ENCODE data around the gene LAMP1.
"Not testable (repeated sequence)": the region's sequence is repeated elsewhere in the genome, so short reads cannot be mapped to it uniquely, and the experiment has no call there.

The LAMP1 gene

DNA sequence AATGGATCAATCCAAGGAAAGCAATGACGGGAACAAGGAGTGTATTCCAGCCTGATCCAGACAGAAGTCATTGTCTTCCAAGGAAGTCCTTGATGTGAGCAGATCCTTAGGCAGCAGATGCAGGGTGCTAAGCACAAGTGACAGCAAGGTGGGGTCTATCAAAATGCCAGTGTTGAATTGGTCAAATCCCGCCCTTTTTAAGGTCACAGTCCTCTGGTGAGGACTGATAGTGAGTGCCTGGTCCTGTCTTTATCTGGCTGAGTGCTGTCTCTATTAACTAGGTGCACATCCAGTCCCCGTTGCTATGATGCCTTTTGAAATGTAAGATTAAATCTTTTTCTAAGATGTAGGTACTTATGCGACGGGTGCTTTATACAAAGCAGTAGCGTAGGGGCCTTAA, 1.3 kb upstream of the LAMP1 start:
- no peak for DNase-seq (ENCODE audit: low read depth in 1 of 2, low spot score in 1 of 2)

DNA sequence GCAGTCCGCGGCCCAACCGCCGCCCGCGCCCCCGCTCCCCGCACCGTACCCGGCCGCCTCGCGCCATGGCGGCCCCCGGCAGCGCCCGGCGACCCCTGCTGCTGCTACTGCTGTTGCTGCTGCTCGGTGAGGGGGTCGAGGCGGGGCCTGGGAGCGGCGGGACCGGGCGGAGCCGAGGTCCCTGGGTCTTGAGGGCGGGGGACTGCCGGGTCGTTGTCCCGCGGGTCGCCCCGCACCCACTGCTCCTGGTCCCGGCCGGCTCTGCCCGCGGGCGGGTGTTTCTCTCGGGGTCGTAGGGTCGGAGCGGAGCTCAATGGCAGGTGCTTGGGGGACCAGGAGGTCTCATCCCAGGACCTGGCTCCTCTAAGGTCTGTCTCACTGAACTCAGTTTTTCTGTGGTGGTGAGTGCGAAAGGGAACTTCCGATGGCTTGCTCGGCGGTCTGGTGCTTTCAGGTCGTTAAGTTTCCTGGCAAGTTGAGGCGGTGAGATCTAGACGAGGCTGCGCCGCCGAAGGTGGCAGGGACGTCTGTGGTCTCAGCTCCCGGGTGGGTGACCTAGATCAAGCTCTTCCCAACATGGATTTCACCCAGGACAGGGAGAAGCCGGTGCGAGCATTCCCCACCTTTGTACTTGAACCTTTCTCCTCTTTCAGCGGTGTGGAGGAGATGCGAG, 467 bp downstream of the LAMP1 start:
- peak; percentile 16 to 35 for DNase-seq (ENCODE audit: low read depth in 1 of 2, low spot score in 1 of 2)

DNA sequence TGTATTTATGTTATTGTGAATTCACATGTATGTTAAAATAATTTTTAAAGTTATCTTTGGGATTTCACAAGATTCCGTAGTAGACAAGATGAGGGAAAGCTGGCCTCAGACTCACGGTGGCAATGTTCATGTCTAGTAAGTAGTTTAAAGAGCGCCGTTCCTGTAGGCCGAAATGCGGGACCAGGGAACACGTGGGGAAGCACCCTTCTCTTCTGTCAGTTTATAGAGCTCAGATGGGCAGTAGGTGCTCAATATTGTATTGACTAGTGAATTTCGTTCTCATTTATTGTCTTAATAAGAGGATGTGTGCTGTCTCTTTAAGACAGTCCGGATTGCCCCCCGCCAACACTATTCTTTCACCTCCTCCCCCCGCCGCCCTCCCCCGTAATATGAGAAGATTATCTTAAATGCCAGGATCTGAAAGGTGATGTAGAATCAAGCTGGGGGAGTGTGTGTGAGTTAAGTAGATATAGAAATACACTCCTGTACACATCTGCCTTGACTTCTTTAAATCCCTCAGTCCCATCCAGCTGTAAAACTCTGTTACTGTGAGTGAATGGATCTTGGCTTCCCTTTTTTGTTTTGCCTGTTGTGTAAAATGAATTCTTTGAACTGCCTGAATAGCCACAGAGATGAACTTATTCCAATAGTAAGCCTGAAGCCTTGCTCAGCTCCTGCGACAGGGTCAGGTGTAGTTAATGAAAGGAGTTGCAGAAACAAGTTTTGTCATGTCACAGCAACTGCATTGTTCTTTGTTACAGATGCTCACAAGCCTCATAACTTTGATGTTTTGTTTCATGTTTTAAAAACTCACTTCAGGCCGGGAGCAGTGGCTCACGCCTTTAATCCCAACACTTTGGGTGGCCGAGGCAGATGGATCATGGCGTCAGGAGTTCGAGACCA, 1.3 kb downstream of the LAMP1 start:
- no peak for DNase-seq (ENCODE audit: low read depth in 1 of 2, low spot score in 1 of 2)

DNA sequence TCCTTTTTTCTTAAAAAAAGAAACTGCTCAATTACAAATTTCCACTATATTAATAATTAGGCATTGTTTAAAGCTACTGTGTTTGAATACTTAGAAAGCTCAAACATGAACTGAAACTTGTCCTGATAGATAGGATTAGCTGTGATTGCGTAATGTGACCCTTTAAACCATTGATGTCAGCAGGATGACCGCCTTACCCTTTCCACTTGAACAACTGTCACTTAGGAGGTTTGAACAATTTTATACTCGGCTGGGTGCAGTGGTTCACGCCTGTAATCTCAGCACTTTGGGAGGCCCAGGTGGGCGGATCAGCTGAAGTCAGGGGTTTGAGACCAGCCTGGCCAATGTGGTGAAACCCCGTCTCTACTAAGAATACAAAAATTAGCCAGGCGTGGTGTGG, 2.9 kb downstream of the LAMP1 start:
- no peak for DNase-seq (ENCODE audit: low read depth in 1 of 2, low spot score in 1 of 2)

DNA sequence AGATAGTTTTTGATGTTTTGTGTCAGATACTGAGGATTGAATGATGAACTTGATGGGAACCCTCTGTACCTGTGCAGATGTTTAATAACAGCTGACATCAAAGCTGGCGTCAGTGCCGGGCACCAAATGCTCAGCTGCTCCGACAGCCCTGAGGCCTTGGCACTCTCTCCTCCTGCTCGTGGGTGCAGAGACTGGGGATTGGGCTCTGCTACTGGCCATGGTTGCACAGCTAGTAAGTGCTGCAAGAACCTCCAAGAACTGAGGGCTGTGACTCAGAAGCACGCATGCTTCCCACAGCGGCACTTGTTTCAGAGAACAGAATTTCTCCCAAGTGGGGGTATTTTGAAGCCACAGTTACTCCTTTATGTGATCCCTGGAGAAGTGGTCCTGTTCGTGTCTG, 5.9 kb downstream of the LAMP1 start:
- DNase-seq (ENCODE audit: low read depth in 1 of 2, low spot score in 1 of 2), result no peak

DNA sequence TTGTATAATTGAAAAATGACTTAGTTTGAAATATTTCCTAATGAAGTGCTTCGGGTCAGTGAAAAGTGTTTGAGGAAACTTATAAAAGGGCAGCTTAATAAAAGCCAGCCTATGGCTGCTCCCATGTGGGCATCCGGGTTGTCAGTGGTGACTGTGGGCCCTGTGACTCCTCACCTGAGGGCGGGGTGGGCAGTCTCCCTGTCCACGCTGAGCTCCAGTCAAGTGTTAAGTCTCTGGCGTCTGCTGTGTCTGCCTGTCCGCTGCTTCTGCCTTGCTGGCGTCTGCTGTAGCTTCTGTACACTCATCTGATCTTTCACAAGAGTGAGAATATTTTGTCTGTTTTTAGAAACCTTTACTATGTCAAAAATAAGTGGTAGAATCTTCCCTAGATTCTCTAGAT, 7.1 kb downstream of the LAMP1 start:
- DNase-seq (ENCODE audit: low read depth in 1 of 2, low spot score in 1 of 2), result no peak

DNA sequence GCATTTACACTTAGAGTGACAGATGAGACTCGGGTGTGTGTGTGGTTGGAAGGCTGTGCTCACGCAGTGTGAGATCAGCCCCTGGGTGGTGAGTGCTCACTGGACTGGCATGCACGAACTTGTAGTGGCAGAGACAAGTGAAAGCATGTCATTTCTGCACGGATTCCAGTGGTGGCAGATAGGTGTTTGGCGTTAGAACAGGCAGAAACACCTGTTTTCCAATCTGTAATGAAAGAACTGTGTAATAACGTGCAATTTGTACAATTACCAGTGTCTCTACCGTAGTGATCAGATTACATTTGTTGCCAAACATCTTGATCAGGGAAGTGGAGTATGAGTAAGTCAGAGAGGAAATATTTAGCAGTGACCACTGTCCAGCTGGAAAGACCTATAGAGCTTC, 8.2 kb downstream of the LAMP1 start:
- no peak for DNase-seq (ENCODE audit: low read depth in 1 of 2, low spot score in 1 of 2)

DNA sequence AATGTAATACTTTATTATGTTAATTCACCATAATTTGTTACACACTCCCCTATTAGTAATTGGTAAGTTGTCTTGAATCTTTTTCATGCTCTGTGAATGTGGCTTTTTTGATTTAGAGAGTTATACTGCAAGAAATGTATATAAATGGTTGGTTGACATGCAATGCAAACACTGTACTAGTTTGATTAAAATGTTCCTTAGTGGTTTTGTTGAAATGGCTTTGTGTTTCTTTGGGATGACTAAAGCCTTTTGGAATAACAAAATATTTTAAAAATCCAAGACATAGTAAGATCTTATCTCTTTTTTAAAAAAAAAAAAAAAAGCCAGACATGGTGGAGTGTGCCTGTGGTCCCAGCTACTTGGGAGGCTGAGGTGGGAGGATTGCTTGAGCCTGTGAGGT, 10.5 kb downstream of the LAMP1 start:
- DNase-seq (ENCODE audit: low read depth in 1 of 2, low spot score in 1 of 2), result no peak

DNA sequence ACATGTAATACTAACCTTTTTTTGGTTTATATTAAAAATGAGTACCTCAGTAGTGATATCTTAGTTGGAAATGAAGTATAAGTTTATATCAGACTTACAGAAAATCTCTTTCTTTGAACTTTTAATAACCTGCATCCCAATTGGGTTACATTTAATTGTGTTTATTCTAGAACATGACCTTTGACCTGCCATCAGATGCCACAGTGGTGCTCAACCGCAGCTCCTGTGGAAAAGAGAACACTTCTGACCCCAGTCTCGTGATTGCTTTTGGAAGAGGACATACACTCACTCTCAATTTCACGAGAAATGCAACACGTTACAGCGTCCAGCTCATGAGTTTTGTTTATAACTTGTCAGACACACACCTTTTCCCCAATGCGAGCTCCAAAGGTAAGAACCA, 12.4 kb downstream of the LAMP1 start:
- DNase-seq (ENCODE audit: low read depth in 1 of 2, low spot score in 1 of 2), result no peak

DNA sequence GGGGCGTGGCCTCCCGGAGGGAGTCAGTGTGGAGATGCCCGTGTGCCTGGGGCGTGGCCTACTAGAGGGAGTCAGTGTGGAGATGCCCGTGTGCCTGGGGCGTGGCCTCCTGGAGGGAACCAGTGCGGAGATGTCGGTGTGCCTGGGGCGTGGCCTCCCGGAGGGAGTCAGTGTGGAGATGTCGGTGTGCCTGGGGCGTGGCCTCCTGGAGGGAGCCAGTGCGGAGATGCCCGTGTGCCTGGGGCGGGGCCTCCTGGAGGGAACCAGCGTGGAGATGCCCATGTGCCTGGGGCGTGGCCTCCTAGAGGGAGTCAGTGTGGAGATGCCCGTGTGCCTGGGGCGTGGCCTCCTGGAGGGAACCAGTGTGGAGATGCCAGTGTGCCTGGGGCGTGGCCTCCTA, 17.1 kb downstream of the LAMP1 start:
- DNase-seq (ENCODE audit: low read depth in 1 of 2, low spot score in 1 of 2), result not testable (repeated sequence)

DNA sequence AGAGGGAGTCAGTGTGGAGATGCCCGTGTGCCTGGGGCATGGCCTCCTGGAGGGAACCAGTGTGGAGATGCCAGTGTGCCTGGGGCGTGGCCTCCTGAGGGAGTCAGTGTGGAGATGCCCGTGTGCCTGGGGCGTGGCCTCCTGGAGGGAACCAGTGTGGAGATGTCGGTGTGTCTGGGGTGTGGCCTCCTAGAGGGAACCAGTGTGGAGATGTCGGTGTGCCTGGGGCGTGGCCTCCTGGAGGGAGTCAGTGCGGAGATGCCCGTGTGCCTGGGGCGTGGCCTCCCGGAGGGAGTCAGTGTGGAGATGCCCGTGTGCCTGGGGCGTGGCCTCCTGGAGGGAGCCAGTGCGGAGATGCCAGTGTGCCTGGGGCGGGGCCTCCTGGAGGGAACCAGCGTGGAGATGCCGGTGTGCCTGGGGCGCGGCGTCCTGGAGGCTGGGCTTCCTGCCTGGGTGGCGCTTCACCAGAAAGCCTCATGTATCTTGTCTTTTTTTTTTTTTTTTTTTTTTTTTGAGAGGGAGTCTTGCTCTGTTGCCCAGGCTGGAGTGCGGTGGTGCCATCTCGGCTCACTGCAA, 17.9 kb downstream of the LAMP1 start:
- not testable (repeated sequence) for DNase-seq (ENCODE audit: low read depth in 1 of 2, low spot score in 1 of 2)

DNA sequence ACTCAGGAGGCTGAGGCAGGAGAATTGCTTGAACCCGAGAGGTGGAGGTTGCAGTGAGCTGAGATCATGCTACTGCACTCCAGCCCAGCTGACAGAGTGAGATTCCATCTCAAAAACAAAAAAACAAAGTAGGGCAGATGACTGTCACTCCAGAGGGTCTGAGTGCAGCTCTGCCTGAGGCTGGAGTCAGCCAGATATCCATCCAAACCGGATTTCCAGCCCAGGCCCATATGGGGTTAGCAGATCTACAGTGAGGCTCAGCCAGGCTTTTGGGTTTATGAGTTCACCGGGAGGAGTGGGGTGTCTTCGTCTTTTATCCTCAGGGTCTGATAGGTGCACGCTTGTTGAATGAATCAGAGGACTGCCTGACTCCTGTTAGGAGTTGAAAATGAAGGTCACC, 19.0 kb downstream of the LAMP1 start:
- no peak for DNase-seq (ENCODE audit: low read depth in 1 of 2, low spot score in 1 of 2)

DNA sequence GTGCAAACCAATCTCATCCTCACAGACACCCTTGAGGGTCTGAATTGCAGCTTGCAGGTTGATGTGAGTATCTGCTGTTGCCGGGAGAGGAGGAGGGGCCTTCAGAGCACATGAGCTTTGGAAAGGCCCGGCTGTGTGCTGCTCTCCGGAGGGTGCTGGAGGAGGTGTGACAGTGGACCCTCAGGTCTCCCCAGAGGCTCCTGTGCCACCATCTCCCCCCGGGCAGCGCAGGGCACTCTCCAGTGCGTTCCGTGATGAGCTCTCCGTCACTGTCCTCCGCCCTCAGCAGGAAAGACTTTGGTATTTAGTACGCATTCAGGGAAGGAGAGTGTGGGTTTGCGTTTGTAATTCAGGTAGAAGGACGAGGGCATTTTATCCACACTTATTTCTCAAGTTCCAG, 20.0 kb downstream of the LAMP1 start:
- no peak for DNase-seq (ENCODE audit: low read depth in 1 of 2, low spot score in 1 of 2)

DNA sequence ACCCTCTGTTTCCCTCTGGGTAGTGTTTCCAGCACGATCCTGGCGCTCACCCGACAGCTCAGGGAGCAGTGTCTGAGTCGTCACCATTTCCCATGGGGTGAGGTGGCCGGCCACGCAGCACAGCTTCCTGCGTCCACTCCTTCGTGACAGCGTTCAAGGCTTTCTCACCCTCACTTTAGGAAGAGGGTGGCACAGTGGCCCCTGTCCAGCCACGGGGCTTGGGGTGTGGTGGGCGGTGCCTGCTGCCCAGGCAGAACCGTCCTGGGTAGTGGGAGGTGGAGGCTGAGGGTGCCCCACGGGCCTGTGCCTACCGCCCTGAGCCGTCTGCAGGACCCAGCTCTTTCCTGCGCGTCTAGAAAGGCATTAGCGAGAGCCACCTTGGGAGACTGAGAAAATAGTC, 21.9 kb downstream of the LAMP1 start:
- no peak for DNase-seq (ENCODE audit: low read depth in 1 of 2, low spot score in 1 of 2)

DNA sequence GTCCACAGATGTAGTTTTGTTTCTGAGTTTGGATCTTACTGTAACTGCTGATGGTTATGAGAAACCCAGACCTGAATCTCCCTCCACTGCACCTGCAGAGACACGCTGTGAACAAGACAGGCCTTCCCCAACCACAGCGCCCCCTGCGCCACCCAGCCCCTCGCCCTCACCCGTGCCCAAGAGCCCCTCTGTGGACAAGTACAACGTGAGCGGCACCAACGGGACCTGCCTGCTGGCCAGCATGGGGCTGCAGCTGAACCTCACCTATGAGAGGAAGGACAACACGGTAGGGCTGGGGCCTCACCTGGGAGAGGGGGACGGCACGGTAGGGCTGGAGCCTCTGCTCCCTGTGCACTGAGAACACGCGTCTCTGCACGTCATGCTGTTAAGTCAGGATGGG, 22.3 kb downstream of the LAMP1 start:
- DNase-seq (ENCODE audit: low read depth in 1 of 2, low spot score in 1 of 2), result no peak

DNA sequence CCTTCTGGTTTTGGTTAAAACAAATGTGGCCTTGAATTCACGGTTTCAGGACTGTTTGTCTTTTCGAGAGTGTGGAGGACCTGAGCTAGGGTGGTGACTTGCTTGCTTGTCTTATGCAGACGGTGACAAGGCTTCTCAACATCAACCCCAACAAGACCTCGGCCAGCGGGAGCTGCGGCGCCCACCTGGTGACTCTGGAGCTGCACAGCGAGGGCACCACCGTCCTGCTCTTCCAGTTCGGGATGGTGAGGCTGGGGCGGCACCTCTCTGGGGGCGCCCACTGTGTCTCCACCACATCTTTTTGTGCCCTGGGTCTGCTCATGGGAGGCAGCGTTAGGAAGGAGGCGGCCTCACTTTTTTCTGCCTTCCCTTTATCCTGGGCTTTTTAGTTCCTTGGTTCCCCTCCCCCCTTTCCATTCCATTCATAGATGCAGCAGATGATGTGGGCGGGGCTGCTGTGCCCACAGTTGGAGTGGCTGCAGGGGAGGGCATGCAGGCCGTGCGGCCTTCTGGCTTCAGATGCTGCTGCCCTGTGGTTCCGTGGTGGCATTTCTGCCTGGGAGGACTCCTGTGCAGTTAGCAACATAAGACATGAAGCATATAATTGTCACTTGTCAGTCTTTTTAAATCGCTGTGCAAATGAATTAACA, 23.3 kb downstream of the LAMP1 start:
- DNase-seq (ENCODE audit: low read depth in 1 of 2, low spot score in 1 of 2), result no peak

DNA sequence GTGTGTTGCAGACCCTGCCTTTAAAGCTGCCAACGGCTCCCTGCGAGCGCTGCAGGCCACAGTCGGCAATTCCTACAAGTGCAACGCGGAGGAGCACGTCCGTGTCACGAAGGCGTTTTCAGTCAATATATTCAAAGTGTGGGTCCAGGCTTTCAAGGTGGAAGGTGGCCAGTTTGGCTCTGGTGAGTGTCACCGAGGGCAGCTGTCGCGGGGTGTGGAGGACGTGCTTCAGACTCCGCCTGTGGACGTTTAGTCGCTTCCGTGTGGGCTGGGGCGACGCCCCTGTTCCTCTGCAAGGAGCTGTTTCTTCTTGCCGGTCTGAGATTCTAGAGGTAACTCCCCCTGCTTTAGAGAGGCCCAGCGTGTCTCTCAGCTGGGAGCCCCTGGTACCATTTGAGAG, 24.5 kb downstream of the LAMP1 start:
- no peak for DNase-seq (ENCODE audit: low read depth in 1 of 2, low spot score in 1 of 2)

DNA sequence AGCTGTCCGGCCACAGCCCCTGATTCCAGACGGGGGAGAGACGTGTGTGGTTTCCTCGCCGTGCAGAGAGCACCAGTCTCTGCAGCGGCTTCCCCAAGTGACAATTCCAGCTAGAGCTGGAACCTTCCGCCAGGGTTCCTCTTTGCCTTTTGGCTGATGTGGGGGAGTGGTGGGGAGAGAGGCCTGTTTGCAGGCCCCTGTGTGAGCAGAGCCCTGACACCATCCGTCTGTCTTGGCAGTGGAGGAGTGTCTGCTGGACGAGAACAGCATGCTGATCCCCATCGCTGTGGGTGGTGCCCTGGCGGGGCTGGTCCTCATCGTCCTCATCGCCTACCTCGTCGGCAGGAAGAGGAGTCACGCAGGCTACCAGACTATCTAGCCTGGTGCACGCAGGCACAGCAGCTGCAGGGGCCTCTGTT, 25.0 kb downstream of the LAMP1 start:
- DNase-seq (ENCODE audit: low read depth in 1 of 2, low spot score in 1 of 2), result no peak

DNA sequence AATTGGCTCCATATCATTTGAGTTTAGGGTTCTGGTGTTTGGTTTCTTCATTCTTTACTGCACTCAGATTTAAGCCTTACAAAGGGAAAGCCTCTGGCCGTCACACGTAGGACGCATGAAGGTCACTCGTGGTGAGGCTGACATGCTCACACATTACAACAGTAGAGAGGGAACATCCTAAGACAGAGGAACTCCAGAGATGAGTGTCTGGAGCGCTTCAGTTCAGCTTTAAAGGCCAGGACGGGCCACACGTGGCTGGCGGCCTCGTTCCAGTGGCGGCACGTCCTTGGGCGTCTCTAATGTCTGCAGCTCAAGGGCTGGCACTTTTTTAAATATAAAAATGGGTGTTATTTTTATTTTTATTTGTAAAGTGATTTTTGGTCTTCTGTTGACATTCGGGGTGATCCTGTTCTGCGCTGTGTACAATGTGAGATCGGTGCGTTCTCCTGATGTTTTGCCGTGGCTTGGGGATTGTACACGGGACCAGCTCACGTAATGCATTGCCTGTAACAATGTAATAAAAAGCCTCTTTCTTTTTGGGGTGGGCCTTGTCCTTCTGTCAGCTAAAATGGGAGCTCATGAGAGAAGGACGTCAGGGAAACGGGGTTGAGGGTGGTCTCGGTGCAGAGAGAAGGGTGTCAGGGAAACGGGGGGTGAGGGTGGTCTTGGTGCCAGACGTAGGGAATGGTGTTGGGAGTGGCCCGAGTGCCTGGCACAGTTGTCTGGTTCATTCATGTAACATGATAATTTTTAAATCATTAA, 26.0 kb downstream of the LAMP1 start:
- no peak for DNase-seq (ENCODE audit: low read depth in 1 of 2, low spot score in 1 of 2)

DNA sequence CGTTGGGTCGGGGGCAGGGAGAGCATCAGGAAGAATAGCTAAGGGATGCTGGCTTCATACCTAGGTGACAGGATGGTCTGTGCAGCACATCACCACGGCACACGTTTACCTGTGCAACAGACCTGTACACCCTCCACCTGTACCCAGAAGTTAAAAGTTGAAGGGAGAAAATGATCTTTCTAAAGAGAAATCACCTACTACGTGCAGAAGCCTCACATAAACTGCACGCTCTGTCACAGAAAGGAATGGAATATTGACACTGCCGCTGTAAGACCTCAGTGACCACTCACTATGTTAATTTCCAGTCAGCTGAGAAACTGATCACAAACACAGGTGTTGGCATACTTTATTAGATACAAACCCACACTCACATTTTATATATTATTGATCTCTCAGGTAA, 26.8 kb downstream of the LAMP1 start:
- no peak for DNase-seq (ENCODE audit: low read depth in 1 of 2, low spot score in 1 of 2)

DNA sequence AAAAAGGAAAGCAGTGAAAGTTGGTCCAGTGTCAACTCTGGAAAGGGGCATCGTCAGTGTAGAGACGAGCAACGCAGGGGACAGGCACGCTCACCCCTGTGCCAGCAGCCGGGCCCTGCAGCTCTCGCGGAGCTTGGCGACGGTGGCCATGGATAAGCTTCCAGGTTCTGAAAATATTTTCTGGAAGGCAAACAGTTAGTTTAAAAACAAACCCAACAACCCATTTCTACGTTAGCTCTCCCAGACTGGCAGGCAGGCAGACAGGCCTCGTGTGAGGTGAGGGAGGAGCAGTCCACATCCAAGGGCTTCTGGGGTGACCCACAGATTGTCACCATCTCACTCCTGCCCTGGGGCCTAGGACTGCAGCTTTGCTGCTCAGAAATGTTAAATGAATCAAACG, 27.4 kb downstream of the LAMP1 start:
- DNase-seq (ENCODE audit: low read depth in 1 of 2, low spot score in 1 of 2), result no peak
